Measurements from ENCODE around the gene ACP2. TPM values are rescaled to one million over a fixed set of nuclear protein-coding genes. Genes with fewer than 3 reads are reported as not detected.

Gene ACP2
- total and polyA plus RNA-seq, 4 donors = 40.3 to 94.4 (median 79.3) TPM

DNA sequence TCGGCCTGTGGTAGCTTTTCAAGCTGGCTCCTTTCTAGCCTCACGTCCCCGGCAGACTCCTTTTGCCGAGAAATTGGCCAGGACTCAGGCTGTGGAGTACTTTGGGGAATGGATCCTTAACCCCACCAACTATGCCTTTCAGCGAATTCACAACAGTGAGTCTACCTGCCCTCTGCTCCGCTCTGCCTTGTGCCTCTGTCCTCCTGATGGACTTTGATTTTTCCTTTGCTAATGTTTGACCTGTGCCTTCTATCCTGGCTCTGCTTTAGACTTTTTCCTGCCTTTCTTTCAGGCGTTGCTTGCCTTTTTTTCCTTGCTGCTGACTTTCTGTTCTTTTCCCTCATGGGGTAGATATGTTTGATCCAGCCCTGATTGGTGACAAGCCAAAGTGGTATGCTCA lies 33.8 kb upstream of the ACP2 start (continued):
- no peak for TF ChIP-seq FOXA2 (IDR thresholded peaks at IDR 0.05)
- TF ChIP-seq, protein P1, sequence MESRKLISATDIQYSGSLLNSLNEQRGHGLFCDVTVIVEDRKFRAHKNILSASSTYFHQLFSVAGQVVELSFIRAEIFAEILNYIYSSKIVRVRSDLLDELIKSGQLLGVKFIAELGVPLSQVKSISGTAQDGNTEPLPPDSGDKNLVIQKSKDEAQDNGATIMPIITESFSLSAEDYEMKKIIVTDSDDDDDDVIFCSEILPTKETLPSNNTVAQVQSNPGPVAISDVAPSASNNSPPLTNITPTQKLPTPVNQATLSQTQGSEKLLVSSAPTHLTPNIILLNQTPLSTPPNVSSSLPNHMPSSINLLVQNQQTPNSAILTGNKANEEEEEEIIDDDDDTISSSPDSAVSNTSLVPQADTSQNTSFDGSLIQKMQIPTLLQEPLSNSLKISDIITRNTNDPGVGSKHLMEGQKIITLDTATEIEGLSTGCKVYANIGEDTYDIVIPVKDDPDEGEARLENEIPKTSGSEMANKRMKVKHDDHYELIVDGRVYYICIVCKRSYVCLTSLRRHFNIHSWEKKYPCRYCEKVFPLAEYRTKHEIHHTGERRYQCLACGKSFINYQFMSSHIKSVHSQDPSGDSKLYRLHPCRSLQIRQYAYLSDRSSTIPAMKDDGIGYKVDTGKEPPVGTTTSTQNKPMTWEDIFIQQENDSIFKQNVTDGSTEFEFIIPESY (IDR thresholded peaks at IDR 0.05) = no peak

DNA sequence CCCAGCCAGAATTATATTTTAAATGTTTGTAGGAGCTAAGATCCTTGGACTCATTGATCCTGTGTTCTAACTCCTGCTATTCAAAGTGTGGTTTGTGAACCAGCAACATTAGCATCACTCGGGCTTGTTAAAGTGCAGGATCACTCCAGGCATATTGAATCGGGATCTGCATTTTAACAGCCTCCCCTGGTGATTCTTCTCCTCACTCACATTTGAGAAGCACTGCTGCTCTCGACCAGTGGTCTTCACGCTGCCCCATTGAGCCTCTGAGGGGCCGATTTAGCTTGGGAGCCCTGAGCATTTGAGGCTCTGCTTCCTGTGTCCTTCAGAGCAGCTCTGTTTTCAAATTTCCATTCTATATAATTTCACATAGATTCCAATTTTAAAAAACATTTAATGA lies 32.2 kb upstream of the ACP2 start:
- no peaks in the 10 kb centered on the region for H3K27me3 ChIP-seq (ENCODE audit: control insufficient read depth in 4 of 4, insufficient read depth in 4 of 4, low read length in 3 of 4)
- no peak for DNase-seq (ENCODE audit: low spot score)
- H3K36me3 ChIP-seq (ENCODE audit: control insufficient read depth in 4 of 4, insufficient read depth in 3 of 4, low read depth in 1 of 4, low read length in 3 of 4) = peaks cover 16 to 66% (median 56%) of the 10 kb centered on the region in 4 donors
- no peak overlapping the region for H3K9ac ChIP-seq (ENCODE audit: low read depth in 1 of 2, low read length in 2 of 2)
- WGBS = 85% methylated on average over 5 of the region's 5 CpGs
- no peak overlapping the region for H3K27ac ChIP-seq (ENCODE audit: low read depth in 1 of 2, low read length in 2 of 2)
- H3K9me3 ChIP-seq (ENCODE audit: control insufficient read depth in 4 of 4, low read length in 3 of 4) = no peaks in the 10 kb centered on the region
- H3K4me3 ChIP-seq (ENCODE audit: low read depth in 1 of 3, low read length in 3 of 3) = no peak overlapping the region
- peaks cover 2 to 8% (median 7%) of the 10 kb centered on the region in 4 donors for H3K4me1 ChIP-seq (ENCODE audit: control insufficient read depth in 4 of 4, insufficient read depth in 4 of 4, low read length in 3 of 4)
- TF ChIP-seq, protein P2, sequence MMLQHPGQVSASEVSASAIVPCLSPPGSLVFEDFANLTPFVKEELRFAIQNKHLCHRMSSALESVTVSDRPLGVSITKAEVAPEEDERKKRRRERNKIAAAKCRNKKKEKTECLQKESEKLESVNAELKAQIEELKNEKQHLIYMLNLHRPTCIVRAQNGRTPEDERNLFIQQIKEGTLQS (IDR thresholded peaks at IDR 0.05) = no peak
- TF ChIP-seq GABPA (IDR thresholded peaks at IDR 0.05 in 1 of 2, conservative IDR thresholded peaks at IDR 0.05 in 1 of 2) = no peak
- no peak for TF ChIP-seq HNF4G (IDR thresholded peaks at IDR 0.05)
- no peak for TF ChIP-seq FOXA1 (IDR thresholded peaks at IDR 0.05)
- no peak for TF ChIP-seq EGR1 (IDR thresholded peaks at IDR 0.05; ENCODE audit: low read depth in 2 of 2)
- no peak for TF ChIP-seq HNF4A (conservative IDR thresholded peaks at IDR 0.05)
- no peak for TF ChIP-seq FOXA2 (IDR thresholded peaks at IDR 0.05)
- TF ChIP-seq, protein P3, sequence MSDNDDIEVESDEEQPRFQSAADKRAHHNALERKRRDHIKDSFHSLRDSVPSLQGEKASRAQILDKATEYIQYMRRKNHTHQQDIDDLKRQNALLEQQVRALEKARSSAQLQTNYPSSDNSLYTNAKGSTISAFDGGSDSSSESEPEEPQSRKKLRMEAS (IDR thresholded peaks at IDR 0.05) = no peak
- TF ChIP-seq, protein P1 (IDR thresholded peaks at IDR 0.05) = no peak
- TF ChIP-seq JUND (IDR thresholded peaks at IDR 0.05) = no peak
- TF ChIP-seq RAD21 (IDR thresholded peaks at IDR 0.05) = no peak
- TF ChIP-seq, protein P4, sequence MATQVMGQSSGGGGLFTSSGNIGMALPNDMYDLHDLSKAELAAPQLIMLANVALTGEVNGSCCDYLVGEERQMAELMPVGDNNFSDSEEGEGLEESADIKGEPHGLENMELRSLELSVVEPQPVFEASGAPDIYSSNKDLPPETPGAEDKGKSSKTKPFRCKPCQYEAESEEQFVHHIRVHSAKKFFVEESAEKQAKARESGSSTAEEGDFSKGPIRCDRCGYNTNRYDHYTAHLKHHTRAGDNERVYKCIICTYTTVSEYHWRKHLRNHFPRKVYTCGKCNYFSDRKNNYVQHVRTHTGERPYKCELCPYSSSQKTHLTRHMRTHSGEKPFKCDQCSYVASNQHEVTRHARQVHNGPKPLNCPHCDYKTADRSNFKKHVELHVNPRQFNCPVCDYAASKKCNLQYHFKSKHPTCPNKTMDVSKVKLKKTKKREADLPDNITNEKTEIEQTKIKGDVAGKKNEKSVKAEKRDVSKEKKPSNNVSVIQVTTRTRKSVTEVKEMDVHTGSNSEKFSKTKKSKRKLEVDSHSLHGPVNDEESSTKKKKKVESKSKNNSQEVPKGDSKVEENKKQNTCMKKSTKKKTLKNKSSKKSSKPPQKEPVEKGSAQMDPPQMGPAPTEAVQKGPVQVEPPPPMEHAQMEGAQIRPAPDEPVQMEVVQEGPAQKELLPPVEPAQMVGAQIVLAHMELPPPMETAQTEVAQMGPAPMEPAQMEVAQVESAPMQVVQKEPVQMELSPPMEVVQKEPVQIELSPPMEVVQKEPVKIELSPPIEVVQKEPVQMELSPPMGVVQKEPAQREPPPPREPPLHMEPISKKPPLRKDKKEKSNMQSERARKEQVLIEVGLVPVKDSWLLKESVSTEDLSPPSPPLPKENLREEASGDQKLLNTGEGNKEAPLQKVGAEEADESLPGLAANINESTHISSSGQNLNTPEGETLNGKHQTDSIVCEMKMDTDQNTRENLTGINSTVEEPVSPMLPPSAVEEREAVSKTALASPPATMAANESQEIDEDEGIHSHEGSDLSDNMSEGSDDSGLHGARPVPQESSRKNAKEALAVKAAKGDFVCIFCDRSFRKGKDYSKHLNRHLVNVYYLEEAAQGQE (IDR thresholded peaks at IDR 0.05) = no peak
- TF ChIP-seq, protein P5, sequence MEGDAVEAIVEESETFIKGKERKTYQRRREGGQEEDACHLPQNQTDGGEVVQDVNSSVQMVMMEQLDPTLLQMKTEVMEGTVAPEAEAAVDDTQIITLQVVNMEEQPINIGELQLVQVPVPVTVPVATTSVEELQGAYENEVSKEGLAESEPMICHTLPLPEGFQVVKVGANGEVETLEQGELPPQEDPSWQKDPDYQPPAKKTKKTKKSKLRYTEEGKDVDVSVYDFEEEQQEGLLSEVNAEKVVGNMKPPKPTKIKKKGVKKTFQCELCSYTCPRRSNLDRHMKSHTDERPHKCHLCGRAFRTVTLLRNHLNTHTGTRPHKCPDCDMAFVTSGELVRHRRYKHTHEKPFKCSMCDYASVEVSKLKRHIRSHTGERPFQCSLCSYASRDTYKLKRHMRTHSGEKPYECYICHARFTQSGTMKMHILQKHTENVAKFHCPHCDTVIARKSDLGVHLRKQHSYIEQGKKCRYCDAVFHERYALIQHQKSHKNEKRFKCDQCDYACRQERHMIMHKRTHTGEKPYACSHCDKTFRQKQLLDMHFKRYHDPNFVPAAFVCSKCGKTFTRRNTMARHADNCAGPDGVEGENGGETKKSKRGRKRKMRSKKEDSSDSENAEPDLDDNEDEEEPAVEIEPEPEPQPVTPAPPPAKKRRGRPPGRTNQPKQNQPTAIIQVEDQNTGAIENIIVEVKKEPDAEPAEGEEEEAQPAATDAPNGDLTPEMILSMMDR (IDR thresholded peaks at IDR 0.05; ENCODE audit: low read depth, low read length, missing input control) = no peak
- no peak for TF ChIP-seq RXRA (IDR thresholded peaks at IDR 0.05)
- TF ChIP-seq YY1 (IDR thresholded peaks at IDR 0.05) = no peak
- TF ChIP-seq NR2F2 (IDR thresholded peaks at IDR 0.05) = no peak
- TF ChIP-seq TAF1 (conservative IDR thresholded peaks at IDR 0.05) = no peak
